GM18517 (cell line): Measurements from ENCODE around the gene DPH2.

Experiments
- ATAC-seq: cut with Tn5 transposase; IDR thresholded peaks from one replicate; pipeline ENCODE4 v1.9.1; 2021; ENCODE audit warnings: mild to moderate bottlenecking, moderate library complexity; ENCODE audit not compliant: unreplicated experiment

DPH2 gene

DNA sequence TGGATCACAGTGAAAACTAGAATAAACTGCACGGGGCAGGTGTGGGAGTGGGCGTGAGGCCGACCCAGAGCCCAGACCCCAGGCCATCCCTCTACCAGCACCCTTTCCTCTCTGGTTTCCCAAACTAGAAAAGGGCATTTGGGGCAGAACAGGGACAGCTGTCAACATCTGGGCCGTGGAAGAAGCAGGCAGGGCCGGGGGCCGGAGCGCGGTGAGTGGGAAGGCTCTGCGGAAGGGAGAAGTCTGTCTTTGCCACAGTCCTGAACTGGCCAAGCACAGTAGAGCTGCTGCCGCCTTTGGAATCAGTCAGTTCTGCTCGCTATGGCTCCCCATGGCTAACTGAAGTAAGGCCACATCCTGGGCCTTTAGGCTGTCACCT lies 28.2 kb downstream of the DPH2 start:
- no peak for ATAC-seq

DNA sequence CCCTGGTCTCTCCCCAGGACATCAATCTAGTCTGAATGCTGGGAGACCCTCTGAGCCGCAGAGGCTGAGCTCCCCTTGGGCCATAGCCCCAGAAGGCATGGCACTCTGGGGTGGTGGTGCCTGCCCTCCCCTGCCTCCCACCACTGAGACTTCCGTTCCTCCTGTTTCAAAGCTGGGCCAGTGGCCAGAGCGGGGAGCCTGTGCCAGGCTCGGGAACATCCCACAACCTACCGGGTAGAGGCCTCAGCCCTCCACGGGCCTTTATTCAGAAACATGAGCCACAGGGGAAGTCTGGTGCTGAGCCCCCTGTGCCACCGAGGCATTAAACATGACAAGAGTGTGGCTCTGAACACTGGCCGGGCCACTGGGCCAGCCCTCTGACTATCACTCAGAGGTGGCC lies 29.6 kb downstream of the DPH2 start:
- no peak for ATAC-seq

DNA sequence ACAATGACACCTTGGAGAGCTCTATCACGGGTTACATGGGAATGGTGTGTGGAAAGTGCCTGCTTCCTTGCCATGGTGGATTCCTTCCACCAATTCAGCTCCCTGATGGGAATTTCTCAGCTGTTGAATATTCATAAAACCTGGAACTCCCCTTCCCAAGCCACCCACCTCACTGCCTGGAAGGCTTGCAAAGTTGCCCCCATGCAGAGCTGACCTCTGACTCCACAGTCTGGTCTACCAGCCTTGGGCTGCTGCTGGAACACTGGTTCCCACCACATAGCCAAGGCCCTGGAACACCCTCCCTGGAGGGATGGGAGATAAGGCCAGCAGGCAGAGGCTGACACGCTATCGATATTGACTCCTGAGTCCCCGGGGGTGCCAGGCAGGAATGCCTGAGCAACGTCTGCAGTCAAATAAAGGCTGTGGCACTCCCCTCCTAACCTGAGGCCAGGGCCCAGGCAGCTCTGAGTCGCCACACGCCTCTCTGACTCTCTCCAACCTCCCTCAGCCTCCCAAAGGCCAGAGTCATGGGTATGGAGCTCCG lies 30.4 kb downstream of the DPH2 start:
- ATAC-seq: no peak

DNA sequence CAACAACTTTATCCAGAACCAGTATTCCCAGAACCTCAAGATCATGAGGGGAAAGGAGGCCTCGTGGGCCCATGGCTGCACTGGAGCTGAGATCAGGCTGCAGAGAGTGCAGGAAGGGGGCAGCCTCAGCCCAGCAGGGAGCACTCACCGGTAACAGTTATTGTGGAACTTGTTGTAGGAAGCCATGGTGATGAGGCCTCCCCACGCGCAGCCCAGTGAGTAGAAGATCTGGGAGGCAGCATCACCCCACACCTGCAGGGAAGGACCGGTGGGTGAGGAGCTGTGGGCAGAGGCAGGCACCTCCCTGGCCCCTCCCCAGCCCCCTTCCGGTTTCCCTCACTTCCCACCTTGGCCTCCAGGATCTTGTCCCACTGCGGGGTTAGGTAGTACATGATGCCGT lies 32.4 kb downstream of the DPH2 start:
- ATAC-seq: no peak

DNA sequence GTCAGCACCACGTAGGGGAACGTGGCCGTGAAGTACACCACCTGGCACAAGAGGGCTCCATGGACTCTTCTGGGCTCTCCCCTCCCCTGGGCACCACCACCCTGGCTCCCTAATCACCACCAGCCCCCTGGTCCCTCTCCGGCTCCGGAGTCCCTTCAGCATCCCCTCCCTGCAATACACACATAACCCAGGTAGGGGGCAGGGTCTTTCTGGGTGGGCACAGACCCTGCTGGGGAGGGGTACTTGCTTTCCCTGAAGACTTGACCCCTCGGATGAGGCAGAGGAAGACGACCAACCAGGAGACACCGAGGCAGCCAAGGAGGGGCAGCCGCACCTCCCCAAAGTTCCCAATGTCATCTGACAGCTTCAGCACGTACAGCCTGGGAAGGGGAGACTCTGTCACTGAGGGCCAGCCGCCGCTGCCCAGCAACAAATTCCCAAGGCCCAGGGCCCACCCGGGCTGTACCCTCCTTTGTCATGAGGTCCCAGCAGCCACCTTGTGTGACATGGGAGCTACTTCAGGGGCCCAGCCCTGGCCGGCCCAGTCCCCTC lies 32.9 kb downstream of the DPH2 start:
- no peak for ATAC-seq

DNA sequence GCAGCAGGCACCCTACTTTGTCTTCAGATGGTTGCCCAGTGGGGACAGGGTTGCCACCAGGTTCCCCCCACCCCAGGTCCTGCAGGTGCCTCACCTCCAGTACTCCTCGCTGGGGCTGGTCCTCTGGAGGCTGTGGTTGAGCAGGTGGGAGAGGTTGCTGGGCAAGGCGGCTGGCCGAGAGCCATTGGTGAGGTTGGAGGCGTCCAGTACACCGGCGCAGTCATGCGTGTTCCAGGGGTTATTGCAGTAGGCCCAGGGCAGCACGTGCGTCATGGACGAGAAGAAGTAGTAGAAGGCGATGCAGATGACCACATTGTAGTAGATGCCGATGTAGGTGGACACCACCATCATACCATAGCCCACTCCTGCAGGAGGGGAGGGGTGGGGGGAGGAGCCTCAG lies 38.4 kb downstream of the DPH2 start:
- no peak for ATAC-seq

DNA sequence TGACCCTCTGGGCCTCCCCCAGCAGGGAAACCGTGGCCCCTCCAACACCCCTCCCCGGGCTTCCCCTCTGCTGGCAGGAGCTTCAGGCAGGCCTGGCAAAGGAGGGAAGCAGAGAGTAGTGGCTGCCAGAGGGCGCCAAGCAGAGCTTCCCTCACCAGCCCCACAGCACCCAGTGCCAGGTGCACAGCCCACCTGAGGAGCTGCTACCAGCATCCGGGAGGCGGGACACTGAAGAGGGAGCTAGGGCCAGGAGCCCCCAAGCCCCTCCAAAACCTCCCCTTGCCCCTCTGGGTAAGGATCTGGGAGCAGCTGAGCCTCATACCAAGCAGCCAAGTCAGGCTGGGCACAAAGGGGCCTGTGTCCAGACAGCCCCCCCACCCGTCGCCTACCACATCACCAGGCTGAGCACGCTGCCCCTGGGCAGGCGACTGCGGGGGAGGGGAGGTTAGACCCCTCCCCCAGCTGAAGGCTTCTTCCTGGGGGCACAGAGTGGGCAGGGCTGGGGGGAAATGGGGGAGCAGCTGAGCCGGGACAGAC lies 41.2 kb downstream of the DPH2 start:
- no peak for ATAC-seq

DNA sequence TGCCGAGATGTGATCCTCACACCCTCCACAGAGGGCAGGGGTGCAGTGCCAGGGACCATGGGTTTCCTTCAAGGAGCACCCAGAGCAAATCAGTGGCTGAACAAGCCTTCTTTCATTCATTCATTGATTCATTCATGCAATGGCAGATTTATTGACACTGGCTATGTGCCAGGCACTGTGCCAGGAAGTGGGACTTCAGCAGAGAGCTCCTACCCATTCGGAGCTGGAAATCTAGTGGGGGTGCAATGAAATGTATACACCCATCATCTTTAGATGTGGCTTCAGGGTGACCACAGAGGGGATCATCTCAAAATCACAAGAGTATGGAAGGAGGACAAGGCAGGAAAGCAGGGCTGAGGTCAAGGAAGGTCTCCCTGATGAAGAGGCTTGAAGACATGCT lies 42.6 kb downstream of the DPH2 start:
- no peak for ATAC-seq

DNA sequence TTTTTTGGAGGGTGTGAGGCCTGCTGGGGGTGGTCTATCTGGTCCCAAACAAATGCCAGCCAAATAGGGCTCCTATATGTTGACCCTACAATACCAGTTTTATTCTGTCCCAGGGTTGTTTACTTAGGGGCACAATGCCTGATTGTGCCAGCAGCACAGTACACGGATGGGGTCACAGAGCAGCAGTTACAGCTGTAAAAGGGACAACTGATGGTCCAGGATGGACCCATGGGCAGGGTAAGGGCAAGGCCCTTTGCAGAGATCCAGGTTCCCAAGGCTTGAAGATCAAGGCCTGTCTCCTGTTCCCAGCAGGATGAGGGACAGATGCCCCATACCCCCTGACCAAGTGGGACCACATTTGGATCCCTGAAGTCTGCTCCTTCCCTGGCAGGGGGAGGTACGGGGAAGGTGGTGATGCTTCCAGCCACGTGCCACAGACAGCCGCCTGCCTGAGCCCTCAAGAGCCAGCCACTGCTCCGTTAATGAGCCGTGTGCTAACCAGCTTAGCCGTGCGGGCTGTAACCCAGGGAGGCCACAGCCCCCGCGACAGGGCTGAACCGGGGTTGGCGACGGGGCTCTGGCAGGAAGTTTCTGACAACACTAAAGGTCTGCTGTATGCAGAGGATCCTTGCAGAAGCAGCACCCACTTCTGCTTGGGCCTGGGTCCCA lies 43.3 kb downstream of the DPH2 start:
- no peak for ATAC-seq

DNA sequence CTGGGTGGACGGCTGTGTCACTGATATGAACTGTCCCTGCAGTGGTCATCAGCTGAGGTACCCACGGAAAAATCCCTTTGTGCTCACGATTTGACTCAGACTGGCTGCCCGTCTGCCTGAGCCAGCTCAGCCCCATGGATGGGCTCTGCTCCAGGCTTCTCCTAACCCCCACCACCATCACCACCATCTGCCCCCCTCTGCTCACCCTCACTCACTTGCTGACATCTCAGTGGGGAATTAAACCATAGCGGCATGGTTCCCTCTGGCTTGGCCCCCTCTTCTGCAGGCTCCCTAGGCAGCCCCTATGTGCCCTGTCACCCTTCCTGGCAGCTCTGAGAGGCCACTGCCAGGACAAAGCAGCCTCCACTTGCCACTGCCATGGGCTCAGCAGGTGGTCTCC lies 44.1 kb downstream of the DPH2 start:
- no peak for ATAC-seq

DNA sequence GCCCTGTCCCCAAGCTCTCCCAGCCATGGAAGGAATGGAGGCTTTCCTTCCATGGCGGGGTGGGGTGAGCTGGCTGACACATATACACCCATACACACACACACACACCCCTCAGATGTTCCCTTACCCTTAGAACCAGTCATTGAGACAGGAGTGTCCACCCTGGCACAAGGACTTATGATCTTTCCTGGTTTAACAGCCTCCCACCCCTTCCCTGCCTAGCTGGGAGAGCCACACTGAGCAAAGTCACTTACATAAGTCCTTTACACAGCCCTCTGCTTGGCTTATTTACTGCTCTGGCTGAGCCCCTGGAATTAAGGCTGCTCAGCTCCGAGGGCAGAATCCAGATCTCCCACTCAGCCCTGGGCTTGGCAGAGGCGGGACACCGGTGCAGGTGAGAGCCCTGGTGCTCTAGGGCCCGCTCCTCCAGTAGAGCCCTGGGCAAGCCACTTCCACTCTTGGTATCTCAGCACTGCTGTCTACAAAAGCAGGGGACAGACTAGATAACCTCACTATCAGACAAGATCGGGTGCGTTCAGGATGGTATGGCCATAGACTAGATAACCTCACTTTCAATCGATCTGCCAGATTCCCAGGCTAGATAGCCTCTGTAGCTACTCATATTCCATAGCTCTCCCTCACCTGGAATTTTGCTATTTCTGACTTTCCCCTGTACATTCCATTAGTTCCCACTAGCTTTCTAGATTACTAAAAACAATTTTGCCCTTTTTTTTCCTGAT lies 44.7 kb downstream of the DPH2 start:
- no peak for ATAC-seq

DNA sequence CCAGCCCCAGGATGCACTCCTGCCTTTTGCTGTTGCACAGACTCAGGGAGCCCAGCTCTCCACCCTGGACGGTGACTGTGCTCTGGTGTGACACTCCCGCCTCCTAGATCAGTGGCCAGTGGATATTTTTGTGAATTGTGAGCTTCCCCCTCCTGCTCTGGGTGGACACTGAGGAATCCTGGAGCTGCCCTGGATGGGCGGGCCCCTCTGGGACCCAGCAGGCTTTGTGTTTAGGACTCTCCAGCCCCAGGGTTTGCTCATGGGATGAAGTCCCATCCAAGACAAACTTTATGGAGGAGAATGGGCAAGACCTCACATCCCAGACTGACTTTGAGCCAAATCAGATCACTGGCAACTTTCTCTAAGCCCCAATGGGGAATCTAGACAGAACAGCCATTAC lies 45.4 kb downstream of the DPH2 start:
- no peak for ATAC-seq

DNA sequence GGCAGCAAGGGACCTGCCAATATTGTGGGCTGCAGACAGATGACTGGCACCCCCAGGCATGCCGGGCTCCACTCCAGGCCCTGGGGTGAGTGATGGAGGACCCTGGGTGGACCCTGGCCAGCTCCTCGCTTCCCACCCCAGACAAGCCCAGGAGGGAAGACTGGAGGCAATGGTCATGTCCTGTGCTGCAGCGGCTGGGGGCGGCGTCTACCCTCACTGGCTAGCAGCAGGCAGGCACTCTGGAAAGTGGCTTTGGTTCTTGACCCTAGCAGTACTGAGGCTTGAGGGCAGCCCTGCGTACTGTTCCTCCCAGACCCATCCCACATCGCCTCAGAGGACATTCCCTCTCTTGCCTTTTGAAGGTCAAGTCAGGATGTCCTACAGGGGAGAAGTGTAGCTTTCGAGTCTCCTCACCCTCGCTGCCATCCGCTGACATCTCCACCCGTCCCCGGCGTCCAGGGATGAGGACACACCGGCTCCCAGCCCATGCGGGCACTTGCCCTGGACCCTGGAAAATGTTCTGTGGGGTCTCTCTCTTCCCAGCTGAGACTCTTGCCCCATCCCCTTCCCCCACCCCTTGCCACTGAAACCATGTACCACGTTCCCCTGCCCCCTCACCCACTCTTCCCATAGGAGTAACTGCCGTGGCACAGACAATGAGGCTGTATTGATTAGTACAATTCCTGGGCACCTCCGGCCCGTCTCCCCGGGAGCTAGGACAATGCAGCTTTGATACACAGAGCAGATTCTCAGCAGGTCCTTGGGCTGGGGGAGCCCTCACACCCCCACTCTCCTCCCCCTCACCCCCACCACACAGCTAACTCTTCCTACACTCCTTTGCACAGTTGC lies 46.5 kb downstream of the DPH2 start:
- no peak for ATAC-seq

DNA sequence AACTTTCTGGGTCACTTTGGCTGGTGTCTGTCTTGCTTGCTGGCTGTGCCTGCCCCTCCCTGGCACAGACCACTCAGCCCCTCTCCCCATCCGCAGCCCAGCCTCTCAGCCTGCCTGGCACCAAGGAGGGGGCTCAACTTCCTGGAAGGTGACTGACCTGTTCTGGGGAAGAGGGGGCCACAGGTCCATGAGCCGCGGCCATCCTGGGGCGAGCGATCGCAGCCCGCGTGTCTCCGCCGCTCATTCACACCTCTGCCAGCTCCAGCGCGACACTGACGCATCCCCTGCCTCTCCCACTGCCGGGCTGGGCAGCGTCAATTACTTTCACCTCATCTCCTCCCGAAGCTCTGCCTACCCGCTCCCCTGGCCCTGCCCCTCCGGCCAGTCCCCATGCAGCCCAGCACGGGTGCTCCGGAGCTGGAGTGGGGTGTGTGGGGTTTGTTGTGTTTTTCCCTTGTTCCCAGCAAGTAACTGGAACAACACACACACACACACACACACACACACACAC lies 47.1 kb downstream of the DPH2 start:
- ATAC-seq: no peak

DNA sequence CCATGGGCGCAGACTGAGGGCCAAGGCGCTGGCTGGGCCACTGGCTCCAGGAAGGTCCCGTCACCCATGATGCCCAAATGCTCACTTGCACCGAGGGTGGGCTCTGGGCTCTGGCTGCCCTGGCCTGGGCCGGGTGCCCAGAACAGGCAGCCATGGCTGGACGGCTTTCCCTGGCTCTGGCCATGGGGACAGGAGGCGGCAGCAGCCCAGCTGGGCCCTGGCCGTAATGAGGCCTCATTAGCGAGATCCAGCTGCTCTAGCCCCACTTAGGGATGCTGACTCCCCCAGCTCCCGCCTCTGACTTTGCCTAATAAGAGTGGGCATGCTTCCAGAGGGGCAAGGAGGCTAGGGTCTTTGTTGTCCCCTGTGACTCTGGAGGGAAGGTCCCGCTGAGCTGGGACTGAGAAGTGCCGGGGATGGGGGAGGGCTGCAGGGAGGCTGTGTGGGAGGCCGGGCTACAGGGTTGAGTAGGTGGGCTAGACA lies 49.7 kb downstream of the DPH2 start:
- ATAC-seq: no peak

DNA sequence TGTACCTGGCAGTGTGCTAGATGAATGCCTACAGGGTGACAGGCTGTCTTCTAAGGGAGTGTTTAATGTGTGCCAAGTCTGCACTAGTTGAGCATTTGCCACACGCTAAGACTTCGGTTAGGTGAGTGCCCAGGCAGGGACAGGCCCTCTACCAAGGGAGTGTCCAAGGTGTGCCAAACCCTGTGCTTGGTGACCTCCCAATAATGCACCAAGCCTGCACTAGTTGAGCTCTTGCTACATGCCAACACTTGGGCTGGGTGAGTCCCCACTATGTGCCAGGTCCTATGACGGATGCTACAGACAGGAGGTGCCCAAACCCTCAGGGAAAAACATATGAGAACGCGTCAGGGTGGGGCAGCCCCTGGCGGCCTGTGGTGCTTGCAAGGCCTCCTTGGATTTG lies 50.7 kb downstream of the DPH2 start:
- ATAC-seq: no peak

DNA sequence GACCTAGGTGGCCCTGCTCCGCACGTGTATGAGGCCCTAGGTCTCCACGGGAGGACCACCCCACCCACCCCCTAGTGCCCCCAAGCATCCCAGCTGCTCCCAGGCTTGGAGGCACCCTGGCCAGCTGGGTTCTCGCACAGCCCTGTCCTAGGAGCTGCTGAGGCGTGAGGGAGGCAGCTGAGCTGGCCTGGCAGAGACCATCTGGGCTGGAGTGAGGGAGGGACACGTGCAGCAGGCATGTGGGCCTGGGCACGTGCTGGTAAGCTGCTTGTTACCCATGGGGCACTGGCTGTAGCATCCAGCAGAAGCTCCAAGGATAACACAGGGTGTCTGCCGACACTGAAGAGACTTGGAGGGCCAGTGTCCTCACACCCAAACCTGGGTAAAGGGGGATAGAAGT lies 51.3 kb downstream of the DPH2 start:
- no peak for ATAC-seq

DNA sequence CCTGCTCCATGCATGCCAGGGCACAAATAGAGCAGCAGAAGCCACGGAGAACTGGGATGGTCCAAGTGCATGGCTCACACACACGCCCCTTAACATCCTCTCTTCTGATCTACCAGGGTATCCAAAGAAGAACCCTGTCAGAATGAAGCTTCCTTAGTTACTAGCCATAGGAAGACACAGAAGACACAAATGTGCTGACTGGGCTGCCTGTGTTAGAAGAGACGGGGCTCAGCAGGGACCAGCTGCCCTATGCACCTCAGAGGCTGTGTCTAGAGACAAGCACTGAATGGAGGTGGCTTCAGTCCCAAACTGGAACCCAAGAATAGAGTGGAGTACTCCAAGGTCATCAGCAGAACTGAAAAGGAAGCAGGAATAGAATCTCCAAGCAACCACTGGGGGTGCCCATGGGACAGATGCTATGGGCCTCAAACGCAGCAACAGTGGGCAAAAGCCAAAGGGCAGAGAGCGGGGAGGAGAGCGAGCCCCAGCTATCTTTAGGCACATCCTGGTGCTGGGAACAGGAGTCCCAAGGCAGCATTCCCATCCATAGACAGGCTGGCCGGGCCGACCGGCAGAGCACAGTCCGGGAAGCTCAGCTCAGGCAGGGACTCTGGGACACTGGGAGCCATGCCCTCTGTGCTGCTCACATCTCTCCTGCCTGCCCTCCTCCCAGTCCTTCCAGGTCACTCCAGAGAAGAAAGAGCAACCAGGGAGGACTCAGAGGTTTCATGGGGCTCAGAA lies 51.9 kb downstream of the DPH2 start:
- ATAC-seq: no peak
